Measurements from ENCODE around the gene TMEM161B.
"Not testable (repeated sequence)": the region's sequence is repeated elsewhere in the genome, so short reads cannot be mapped to it uniquely, and the experiment has no call there.

TMEM161B gene

DNA sequence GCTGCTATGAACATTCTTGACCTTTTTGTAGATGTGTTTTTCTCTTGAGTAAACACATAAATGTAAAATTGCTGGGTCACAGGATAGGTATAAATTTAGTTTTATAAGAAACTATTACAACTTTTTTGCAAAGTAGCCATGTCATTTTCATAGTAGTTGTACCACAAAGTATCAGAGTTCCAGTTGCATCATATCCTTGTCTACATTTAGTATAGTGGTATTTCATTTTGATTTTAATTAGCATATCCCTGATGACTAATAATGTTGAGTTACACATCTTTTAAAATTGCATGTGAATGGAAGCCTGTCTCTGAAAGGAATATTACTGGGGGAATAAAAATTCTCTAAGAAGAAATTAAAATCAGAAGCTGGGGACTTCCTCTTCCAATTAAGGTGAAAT is 85.4 kb downstream of the TMEM161B start:
- DNase-seq (ENCODE audit: low spot score): no peak

DNA sequence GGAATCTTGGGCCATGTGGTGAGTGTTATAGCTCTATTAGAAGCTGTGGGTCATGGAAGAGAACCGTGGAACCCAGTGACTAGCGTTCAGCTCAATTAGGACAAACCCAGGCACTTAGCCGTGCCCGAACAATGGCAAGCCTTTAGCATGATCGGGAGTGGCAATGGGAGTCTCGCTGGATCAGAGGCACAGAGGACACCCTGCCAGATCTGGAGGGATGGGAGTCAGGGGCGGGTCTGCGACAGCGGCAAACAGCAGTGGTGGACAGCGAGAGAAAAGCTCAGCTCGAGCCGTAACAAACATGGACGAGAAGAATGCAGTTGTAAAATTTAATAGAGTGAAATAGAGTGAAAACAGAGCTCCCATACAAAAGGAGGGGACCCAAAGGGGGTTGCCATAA is 91.2 kb downstream of the TMEM161B start:
- not testable (repeated sequence) for DNase-seq (ENCODE audit: low spot score)

DNA sequence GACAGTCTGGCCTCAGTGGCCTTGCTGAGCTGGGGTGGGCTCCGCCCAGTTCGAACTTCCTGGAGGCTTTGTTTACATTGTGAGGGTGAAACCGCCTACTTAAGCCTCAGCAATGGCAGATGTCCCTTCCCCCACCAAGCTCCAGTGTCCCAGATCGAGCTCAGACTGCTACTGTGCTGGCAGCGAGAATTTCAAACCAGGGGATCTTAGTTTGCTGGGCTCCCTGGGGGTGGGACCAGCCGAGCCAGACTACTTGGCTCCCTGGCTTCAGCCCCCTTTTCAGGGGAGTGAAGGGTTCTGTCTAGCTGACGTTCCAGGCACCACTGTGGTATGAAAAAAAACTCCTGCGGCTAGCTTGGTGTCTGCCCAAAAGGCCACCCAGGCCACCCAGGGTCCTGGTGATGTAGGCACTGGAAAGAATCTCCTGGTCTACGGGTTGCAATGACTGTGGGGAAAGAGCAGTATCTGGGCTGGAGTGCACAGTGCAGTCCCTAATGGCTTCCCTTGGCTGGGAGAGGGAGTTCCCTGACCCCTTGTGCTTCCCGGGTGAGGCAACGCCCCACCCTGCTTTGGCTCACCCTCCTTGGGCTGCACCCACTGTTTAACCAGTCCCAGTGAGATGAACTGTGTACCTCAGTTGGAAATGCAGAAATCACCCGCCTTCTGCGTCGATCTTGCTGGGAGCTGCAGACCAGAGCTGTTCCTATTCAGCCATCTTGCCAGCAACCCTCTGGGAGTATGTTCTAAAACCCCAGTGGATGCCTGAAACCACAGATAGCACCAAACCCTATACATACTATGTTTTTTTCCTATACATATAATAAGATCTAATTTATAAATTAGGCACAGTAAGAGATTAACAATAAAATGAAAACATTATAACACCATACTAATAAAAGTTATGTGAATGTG is 95.5 kb downstream of the TMEM161B start:
- no peak for DNase-seq (ENCODE audit: low spot score)

DNA sequence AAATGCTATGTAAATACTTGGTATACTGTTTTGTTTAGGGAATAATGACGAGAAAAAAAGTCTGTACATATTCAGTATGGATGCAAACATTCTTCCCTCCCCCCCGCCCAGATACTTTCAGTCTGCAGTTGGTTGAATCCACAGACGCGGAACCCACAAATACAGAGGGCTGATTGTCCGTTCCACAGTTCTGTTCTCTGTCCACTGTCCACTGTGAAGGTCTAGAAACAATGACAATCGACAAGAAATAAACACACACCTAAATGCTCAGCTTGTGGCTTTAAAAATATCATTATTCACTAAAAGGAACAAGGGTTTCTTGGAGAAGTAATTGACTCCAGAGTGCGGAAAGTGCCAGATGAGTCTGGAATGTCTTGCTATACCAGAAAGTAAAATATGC is 109.1 kb downstream of the TMEM161B start:
- DNase-seq (ENCODE audit: low spot score): no peak

DNA sequence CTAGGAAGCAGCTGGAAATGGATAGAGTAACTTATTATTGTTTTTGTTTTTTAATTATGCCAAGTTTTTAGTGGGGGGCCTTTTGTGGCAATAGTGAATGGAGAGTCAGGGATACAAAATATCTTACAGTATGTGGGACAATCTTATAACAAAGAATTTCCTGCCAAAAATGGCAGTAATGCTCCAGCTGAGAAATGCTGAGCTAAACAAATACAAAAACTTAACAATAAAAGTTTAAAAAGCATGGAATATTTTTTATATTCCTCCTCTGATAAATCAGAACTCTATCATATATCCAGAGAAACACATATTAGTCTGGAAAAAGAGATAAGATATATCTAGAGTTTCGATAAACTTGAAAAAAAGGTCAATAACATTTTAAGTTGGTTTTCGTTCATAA is 110.6 kb downstream of the TMEM161B start:
- DNase-seq (ENCODE audit: low spot score): no peak

DNA sequence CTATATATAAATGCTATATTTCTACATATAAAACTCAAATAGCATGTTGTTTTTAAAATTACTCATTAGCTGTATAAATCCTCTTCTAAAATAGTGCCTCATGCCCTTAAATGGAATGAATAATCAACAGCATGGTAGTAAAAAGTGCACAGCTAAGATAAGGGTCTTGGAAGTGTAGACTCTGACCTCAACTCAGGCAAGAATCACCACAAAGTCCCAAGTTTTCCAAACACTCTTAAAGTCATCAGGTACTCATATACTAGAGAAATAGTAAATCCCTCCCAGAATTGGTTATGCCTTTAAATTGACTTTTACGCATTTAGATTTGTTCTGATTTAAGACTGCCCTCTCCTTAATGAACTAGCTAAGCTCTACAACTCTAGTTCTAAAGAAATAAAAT is 113.8 kb downstream of the TMEM161B start:
- no peak for DNase-seq (ENCODE audit: low spot score)

GRCh38 chr5:88150747-88151146 is 117.9 kb downstream of the TMEM161B start:
- no peak for DNase-seq (ENCODE audit: low spot score)

- no peak for DNase-seq (ENCODE audit: low spot score)
Measured at GRCh38 chr5:88145611-88146467, 122.8 kb downstream of the TMEM161B start.

DNA sequence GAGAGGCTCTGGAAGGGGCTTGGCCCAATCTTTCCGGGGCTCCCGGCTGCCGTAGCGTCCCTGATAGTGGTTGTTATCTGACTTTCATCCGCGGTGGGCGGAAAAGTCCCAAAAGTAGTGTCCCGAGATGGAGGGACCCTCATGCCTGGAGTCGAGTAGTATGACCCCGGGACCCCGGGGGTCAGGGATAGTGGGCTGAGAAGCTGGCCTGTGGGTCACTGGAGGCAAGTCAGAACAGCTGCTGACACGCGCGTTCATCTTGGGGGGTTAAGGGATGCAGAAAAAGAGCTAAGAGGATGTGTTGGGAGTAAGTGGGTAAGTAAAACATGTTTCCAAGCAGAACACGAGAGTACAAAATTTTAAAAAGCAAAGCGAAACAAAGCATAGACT is 123.4 kb downstream of the TMEM161B start:
- no peak for DNase-seq (ENCODE audit: low spot score)

Measured in D341Med (cell line).